Lower lobe of right lung (tissue), 2 donors: ENCODE results near the gene PTBP3. TPM values are rescaled to one million over a fixed set of nuclear protein-coding genes. Genes with fewer than 3 reads are reported as not detected.
"Not testable (repeated sequence)": the region's sequence is repeated elsewhere in the genome, so short reads cannot be mapped to it uniquely, and the experiment has no call there.

Experiments
- ATAC-seq, 2 donors: fragments of 200-7000 bp; cut with Tn5 transposase; one replicate each; pipeline ENCODE4 v1.9.1; 2020 to 2022; ENCODE audit warnings: mild to moderate bottlenecking in 2 of 2, moderate library complexity in 2 of 2
- DNase-seq: peaks from one replicate; pipeline ENCODE4 v3.0.0-alpha.2; 2020
- H3K27ac ChIP-seq: fragments of 200-600 bp; one replicate; pipeline ENCODE4 v1.8.0; 2022
- H3K27me3 ChIP-seq: fragments of 200-600 bp; one replicate; pipeline ENCODE4 v1.8.0; 2022; ENCODE audit warnings: low read depth
- H3K36me3 ChIP-seq: fragments of 200-600 bp; one replicate; pipeline ENCODE4 v1.8.0; 2022; ENCODE audit warnings: mild to moderate bottlenecking
- H3K4me1 ChIP-seq: fragments of 200-600 bp; one replicate; pipeline ENCODE4 v1.8.0; 2022
- H3K4me3 ChIP-seq: fragments of 200-600 bp; one replicate; pipeline ENCODE4 v1.8.0; 2022; ENCODE audit warnings: mild to moderate bottlenecking
- H3K9me3 ChIP-seq: fragments of 200-600 bp; one replicate; pipeline ENCODE4 v1.8.0; 2022
- CTCF ChIP-seq: fragments of 200-600 bp; IDR thresholded peaks from one replicate; pipeline ENCODE4 v1.8.0; 2022; ENCODE audit warnings: antibody characterized with exemption, mild to moderate bottlenecking
- intact Hi-C: fragments of 100-400 bp; cut with DNase I; formaldehyde crosslinking; loops from one replicate; pipeline ENCODE4 v1.11.0; 2022
- total RNA-seq: library from RNA; stranded (reverse); fragmentation: NEBNext Ultra II Directional; extraction: Animal tissue kit (Norgen Biotek cat#: 25700); gene quantifications from one replicate; pipeline ENCODE4 v1.2.1, GENCODE V29; 2021
- donor health status: DM: no; HTN: yes; CAD: no; lungs with severe emphysema.

Gene PTBP3
- total RNA-seq, 1 donor from 2014 or later, result 94.9 TPM

- intact Hi-C loops, result no loop called here
- peaks cover 15% of the 10 kb centered on the region for H3K9me3 ChIP-seq
- no peak overlapping the region for H3K4me3 ChIP-seq
- DNase-seq (no peak), ATAC-seq (no peak)
- TF ChIP-seq CTCF, result no peak
- no peak overlapping the region for H3K27ac ChIP-seq
- H3K27me3 ChIP-seq, result no peaks in the 10 kb centered on the region
- peaks cover 13% of the 10 kb centered on the region for H3K4me1 ChIP-seq
- H3K36me3 ChIP-seq, result no peaks in the 10 kb centered on the region
Observed at GRCh38 chr9:112285056-112285455, 48.4 kb downstream of the PTBP3 start.

- Histone ChIP-seq H3K9me3 (peaks cover 15% of the 10 kb centered on the region), H3K4me3 (no peak overlapping the region), H3K27me3 (no peaks in the 10 kb centered on the region), H3K4me1 (peaks cover 8% of the 10 kb centered on the region), H3K36me3 (no peaks in the 10 kb centered on the region), H3K27ac (no peak overlapping the region)
- no peak for TF ChIP-seq CTCF
- intact Hi-C loops, result no loop called here
- no peak for ATAC-seq
- no peak for DNase-seq
Observed at GRCh38 chr9:112283582-112284253, 49.7 kb downstream of the PTBP3 start.

GRCh38 chr9:112282841-112283240 lies 50.6 kb downstream of the PTBP3 start:
- intact Hi-C loops, H3K4me1 ChIP-seq, ATAC-seq, H3K27ac ChIP-seq, H3K27me3 ChIP-seq, H3K4me3 ChIP-seq, H3K36me3 ChIP-seq, DNase-seq: not testable (repeated sequence)
- peaks cover 15% of the 10 kb centered on the region for H3K9me3 ChIP-seq

GRCh38 chr9:112280904-112281303 lies 52.5 kb downstream of the PTBP3 start:
- DNase-seq, result no peak
- intact Hi-C loops, result no loop called here
- H3K36me3 ChIP-seq, result no peaks in the 10 kb centered on the region
- no peaks in the 10 kb centered on the region for H3K27me3 ChIP-seq
- no peak for ATAC-seq
- no peak for TF ChIP-seq CTCF
- peaks cover 5% of the 10 kb centered on the region for H3K4me1 ChIP-seq
- H3K9me3 ChIP-seq, result peaks cover 15% of the 10 kb centered on the region
- H3K4me3 ChIP-seq, result no peak overlapping the region
- no peak overlapping the region for H3K27ac ChIP-seq

GRCh38 chr9:112279501-112279900 lies 53.9 kb downstream of the PTBP3 start:
- intact Hi-C loops, result no loop called here
- H3K27me3 ChIP-seq, result no peaks in the 10 kb centered on the region
- no peak for ATAC-seq
- H3K4me3 ChIP-seq, result no peak overlapping the region
- no peak for TF ChIP-seq CTCF
- peaks cover 5% of the 10 kb centered on the region for H3K4me1 ChIP-seq
- no peak overlapping the region for H3K27ac ChIP-seq
- no peaks in the 10 kb centered on the region for H3K36me3 ChIP-seq
- peaks cover 14% of the 10 kb centered on the region for H3K9me3 ChIP-seq
- no peak for DNase-seq

- DNase-seq, result no peak
- Histone ChIP-seq H3K4me1 (peaks cover 5% of the 10 kb centered on the region), H3K27me3 (no peaks in the 10 kb centered on the region), H3K36me3 (no peaks in the 10 kb centered on the region), H3K4me3 (no peak overlapping the region), H3K27ac (no peak overlapping the region), H3K9me3 (peaks cover under 1% of the 10 kb centered on the region)
- intact Hi-C loops, result no loop called here
- ATAC-seq, result no peak
- TF ChIP-seq CTCF, result no peak
Observed at GRCh38 chr9:112278152-112278551, 55.3 kb downstream of the PTBP3 start.
